Fibroblast of peridontal ligament (primary cell): ENCODE results near the gene DNAAF3.

Source experiments
- DNase-seq: peaks from one replicate; pipeline ENCODE4 v3.0.0-alpha.2; 2010; ENCODE audit errors: extremely low read depth

DNAAF3 gene

DNA sequence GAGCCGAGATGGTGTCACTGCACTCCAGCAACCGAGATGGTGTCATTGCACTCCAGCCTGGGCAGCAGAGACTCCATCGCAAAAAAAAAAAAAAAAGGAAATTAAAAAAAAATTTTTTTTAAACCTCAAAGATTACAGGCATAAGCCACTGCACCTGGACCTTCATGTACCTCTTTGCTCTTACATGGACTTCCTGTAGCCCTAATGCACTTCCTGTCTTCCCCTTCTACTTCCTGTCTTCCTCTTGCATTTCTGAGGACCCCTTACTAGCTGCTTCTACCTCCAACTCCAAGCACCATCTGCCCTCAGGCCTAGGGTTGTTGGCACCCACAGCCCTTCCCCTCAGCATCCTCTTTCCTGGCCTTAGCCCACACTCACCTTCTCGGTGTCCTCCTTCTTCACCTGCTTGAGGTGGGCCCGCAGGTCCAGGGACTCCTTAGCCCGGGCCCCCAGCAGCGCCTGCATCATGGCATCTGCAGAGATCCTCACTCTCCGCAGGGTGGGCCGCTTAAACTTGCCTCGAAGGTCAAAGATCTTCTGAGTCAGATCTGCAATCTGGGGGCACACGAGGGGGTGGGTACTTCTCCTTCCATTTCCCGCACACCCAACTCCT lies 12.7 kb downstream of the DNAAF3 start:
- DNase-seq, result no peak

DNA sequence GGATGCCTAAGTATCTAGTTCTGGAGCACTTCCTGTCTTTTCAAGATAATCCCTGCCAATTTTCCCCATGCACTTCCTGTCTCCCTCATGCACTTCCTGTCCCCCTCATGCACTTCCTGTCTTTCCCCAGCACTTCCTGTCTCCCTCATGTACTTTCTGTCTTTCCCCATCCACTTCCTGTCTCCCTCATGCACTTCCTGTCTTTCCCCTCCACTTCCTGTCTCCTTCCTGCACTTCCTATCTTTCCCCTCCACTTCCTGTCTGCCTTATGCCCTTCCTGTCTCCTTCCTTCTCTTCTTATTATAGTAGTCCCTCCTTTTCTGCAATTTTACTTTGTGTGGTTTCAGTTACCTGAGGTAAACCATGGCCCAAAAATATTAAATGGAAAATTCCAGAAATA lies 14.4 kb downstream of the DNAAF3 start:
- DNase-seq, result no peak

DNA sequence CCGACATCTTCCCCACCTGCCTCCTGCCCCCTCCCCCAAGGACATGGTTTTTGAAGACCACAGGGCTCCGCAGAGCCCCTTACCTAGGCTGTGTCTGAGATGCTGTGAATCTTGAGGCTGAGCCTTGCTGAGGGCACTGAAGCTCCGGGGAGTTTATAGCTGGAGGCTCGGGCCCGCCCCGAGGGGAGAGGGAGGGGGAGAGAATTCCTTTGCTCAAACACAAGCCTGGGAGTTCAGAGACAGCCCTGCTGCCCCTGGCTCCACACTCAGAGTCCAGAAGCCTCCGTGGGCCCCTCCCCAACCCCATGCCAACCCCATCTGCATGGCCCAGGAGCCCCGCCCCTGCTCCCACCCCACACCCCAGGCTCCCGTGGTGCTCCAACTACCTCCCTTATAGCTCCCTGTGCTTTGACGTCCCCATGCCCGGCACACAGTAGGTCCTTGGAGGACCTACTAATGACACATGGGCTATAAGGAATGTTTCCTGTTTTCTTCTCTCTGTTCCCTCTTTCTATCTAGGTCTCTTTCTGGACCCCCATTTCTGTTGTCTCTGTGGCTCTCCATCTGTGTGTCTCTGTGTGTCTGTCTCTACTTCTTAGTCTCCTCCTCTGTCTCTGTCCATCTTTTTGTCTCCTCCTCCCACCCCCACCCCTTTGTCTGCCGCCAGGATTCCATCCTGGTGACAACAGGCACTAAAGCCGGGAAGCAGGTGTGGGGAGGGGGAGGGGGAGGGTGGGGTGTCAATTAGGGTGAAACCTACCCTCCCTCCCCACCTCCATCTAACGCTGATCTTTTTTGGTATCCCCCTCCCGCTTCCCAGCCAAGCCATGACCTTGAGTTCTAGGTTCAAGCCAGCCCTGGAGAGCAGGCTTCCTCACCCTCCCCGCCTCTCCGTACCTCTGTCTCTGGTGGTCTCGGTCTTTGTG lies 17.1 kb downstream of the DNAAF3 start, which contains the start of gene TNNT1:
TNNT1 (minus strand) TSS at position 129 of the 926 bp plus-strand sequence. CDS start 2,049 bp downstream, outside the sequence.
- DNase-seq, result no peak

DNA sequence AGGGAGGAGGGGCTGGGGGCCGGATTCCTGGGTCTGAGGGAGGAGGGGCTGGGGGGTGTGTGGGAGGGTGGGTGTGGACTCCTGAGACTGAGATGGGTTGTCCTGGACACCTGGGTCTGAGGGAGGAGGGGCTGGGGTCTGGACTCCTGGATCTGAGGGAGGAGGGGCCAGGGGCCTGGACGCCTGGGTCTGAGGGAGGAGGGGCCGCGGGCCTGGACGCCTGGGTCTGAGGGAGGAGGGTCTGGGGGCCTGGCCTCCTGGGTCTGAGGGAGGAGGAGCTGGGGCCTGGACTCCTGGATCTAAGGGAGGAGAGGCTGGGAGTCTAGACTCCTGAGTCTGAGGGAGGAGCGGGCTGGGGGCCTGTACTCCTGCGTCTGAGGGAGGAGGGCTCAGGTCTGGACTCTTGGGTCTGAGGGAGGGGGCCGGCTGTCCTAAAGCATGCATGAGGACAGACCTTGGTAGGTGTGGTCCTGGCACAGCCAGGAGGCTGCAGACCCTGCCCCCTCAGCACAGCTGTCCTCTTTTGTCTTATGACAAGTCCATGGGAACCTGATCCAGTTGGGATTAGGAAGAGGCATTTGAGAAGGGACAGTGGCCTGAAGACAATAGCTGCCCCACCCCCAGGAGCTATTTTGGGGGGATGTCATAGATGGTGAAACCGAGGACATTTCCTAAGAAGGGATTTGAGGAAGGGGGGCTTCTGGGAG lies 18.7 kb downstream of the DNAAF3 start:
- no peak for DNase-seq

DNA sequence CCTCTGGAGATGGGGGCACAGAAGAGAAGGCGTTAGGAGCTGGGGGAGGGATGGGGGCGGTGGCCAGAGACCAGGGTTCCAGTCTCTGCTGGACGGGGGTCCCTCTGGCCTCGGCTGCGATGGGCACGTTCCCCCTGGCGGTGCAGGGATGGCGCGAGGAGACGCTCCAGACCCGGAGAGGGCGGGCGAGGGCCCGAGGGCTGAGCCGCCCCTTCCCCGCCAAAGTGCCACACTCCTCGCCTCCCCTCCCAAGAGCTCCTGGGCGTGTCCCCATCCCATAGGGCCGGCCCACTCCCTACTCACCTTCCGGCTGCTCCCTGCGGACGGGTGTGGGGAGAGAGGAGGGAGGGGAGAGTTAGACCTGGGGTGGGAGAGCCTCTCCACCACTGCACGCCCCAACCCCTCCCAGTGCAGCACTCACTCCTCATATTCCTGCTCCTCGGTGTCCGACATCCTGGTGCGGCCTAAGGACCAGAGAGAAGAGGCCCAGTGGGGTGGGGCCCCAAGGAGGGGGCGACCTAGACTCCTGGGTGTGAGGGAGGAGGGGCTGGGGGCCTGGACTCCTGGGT lies 19.6 kb downstream of the DNAAF3 start:
- no peak for DNase-seq

DNA sequence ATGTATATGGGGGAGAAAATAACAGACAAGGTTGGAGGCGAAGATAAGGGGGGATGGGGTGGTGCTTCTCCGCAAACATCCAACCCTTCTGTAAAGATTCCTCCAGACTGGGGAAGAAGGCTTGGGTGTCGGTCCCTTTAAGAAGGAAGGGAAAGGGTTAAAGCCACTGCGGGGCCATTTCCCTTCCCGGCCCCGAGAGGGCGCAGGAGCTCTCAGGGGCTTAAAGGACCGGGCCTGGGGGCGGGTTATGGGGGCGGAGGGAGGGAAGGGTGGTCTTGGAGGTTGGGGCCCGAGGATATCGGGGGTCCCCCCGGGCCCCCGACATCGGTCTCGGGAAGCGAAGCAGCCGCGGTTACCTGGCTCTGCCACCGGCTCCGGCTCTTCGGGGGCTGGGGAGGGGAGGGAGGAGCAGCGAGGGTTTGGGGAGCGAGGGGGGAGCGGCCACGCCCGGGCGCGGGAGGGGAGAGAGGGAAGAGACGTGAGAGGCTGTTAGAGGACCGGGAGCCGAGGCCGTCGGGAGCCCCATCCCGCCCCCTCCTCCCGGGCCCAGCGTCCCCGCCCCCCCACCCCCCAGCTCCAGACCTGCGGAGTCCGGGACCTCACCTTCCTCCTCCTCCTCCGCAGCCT lies 20.2 kb downstream of the DNAAF3 start:
- DNase-seq, result no peak

GRCh38 chr19:55145232-55145631 lies 21.2 kb downstream of the DNAAF3 start:
- no peak for DNase-seq

- no peak for DNase-seq
Measured at GRCh38 chr19:55141696-55142095, 24.7 kb downstream of the DNAAF3 start.

DNA sequence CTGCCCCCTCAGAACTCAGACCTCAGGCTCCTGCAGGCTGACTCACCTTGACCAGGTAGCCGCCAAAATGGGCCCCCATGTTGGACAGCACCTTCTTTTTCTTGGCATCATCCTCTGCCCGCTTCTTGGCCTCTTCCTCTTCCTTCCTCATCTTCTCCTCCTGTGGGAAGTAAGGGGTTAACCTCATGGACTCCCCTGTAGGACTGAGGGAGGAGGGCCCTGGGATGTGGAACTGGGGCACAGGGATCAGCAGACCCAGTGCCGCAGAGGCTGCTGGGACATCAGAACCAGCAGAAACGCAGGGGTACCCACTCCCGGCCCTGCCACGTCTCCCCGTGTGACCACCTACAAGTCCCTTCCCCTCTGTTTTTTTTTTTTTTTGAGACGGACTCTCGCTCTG lies 28.5 kb downstream of the DNAAF3 start:
- DNase-seq, result no peak

- DNase-seq, result no peak
Measured at GRCh38 chr19:55136399-55137102, 29.9 kb downstream of the DNAAF3 start.

- no peak for DNase-seq
Measured at GRCh38 chr19:55134736-55135135, 31.7 kb downstream of the DNAAF3 start.

- no peak for DNase-seq
Measured at GRCh38 chr19:55133639-55134444, 32.6 kb downstream of the DNAAF3 start.

GRCh38 chr19:55132453-55133129 lies 33.8 kb downstream of the DNAAF3 start:
- DNase-seq, result no peak

DNA sequence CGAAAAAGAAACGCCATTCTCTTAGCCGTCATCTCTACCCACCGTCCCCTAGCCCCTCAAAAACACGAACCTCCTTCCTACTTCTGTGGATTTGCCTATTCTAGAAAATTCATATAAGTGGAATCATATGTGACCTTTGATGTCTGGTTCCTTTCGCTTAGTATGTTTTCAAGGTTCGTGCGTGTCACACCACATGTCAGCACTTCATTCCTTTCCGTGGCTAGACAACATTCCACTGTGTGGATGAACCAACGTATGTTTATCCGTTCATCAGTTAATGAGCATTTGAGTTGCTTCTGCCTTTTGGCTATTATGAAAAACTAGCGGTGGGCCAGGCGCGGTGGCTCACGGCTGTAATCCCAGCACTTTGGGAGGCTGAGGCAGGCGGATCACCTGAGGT lies 35.0 kb downstream of the DNAAF3 start:
- DNase-seq, result peak; percentile 56

GRCh38 chr19:55119053-55119452 lies 47.4 kb downstream of the DNAAF3 start:
- no peak for DNase-seq

GRCh38 chr19:55118401-55118991 lies 47.9 kb downstream of the DNAAF3 start:
- DNase-seq, result peak; percentile 35

DNA sequence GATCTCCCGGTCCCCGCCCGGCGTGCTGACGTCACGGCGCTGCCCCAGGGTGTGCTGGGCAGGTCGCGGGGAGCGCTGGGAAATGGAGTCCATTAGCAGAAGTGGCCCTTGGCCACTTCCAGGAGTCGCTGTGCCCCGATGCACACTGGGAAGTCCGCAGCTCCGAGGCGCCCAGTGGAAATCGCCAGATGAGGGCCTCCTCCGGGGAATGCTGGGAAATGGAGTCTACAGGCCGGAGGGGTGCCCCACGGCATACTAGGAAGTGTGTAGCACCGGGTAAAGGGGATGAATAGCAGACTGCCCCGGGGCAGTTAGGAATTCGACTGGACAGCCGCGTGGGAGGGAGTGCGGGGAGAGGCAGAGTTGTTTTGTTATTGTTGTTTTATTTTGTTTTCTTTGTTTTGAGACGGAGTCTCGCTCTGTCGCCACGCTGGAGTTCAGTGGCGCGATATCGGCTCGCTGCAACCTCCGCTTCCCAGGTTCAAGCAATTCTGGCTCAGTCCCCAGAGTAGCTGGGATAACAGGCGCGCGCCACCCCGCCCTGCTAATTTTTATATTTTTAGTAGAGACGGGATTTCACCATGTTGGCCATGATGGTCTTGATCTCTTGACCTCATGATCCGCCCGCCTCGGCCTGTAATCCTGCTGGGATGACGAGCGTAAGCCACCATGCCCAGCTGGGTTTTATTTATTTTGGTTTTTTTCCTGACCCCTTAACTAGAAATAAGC lies 48.6 kb downstream of the DNAAF3 start:
- peak; percentile 97 for DNase-seq

- DNase-seq, result no peak
Measured at GRCh38 chr19:55116859-55117662, 49.4 kb downstream of the DNAAF3 start, which contains the start of gene PPP1R12C. TSS of gene PPP1R12C (minus strand) at chr19:55117637. CDS start at chr19:55117543, 94 bp downstream.
